SK-N-SH (cell line): ENCODE data around the gene CDH18. TPM values are rescaled to one million over a fixed set of nuclear protein-coding genes. Genes with fewer than 3 reads are reported as not detected.

Experiments
- CTCF ChIA-PET: fragments of 300-600, 350-600 bp; formaldehyde crosslinking; extraction: SDS; loops from one replicate; lab custom pipeline; 2021; lab: Yijun Ruan, JAX
- POLR2A ChIA-PET: fragments of 350-600 bp; sonication (Branson Sonifier 250); formaldehyde crosslinking; extraction: SDS; loops from one replicate; lab custom pipeline; 2020; ENCODE audit warnings: antibody characterized with exemption, inconsistent platforms; lab: Yijun Ruan, JAX
- DNase-seq: peaks from one replicate; pipeline ENCODE4 v3.0.0; 2012
- H2AFZ ChIP-seq: fragments of 200-600 bp; sonication (generic); 2 replicates; pipeline ENCODE4 v1.8.1; 2016; ENCODE audit warnings: antibody characterized with exemption, mild to moderate bottlenecking, low read depth
- H3F3A ChIP-seq: fragments of 200-600 bp; sonication (generic); replicated peaks from 2 replicates; pipeline ENCODE3; 2016; ENCODE audit warnings: antibody characterized with exemption, mild to moderate bottlenecking; ENCODE audit not compliant: insufficient read depth
- H3K27ac ChIP-seq, 2 experiments: fragments of 200-500 bp in 1 of 2; fragments of 200-600 bp in 1 of 2; sonication (Bioruptor generic) in 1 of 2; sonication (generic), shearing (Covaris generic) in 1 of 2; 2 replicates each; pipeline versions ENCODE4 v1.5.1 to v1.6.1; 2014 to 2016; ENCODE audit warnings: low read depth in 2 of 2, inconsistent platforms in 1 of 2, low read length in 1 of 2, mild to moderate bottlenecking in 1 of 2, mixed read lengths in 1 of 2
- H3K27me3 ChIP-seq: fragments of 200-600 bp; sonication (generic), shearing (Covaris generic); 2 replicates; pipeline ENCODE4 v1.6.1; 2016; ENCODE audit warnings: mixed run types; ENCODE audit not compliant: insufficient read depth
- H3K36me3 ChIP-seq, 2 experiments: fragments of 200-500 bp in 1 of 2; fragments of 200-600 bp in 1 of 2; sonication (Bioruptor generic) in 1 of 2; sonication (generic) in 1 of 2; replicated peaks in 1 of 2; 2 replicates each; pipeline versions ENCODE3 to v1.5.1; 2014 to 2016; ENCODE audit warnings: low read length in 1 of 2, mild to moderate bottlenecking in 1 of 2; ENCODE audit not compliant: insufficient read depth in 2 of 2, control insufficient read depth in 1 of 2
- H3K4me1 ChIP-seq, 2 experiments: fragments of 200-500 bp in 1 of 2; fragments of 200-600 bp in 1 of 2; sonication (Bioruptor generic) in 1 of 2; sonication (generic), shearing (Covaris generic) in 1 of 2; 2 replicates each; pipeline versions ENCODE4 v1.5.1 to v1.6.1; 2014 to 2016; ENCODE audit warnings: low read depth in 1 of 2, low read length in 1 of 2, mixed run types in 1 of 2; ENCODE audit not compliant: insufficient read depth in 2 of 2, control insufficient read depth in 1 of 2
- H3K4me2 ChIP-seq: fragments of 200-600 bp; sonication (generic), shearing (Covaris generic); 2 replicates; pipeline ENCODE4 v1.6.1; 2017; ENCODE audit warnings: mixed run types
- H3K4me3 ChIP-seq, 2 experiments: fragments of 200-500 bp in 1 of 2; fragments of 200-600 bp in 1 of 2; sonication (Bioruptor generic) in 1 of 2; sonication (generic), shearing (Covaris generic) in 1 of 2; 2 replicates each; pipeline versions ENCODE4 v1.5.1 to v1.8.1; 2014 to 2016; ENCODE audit warnings: low read depth in 2 of 2, inconsistent platforms in 1 of 2, low read length in 1 of 2, mild to moderate bottlenecking in 1 of 2, mixed read lengths in 1 of 2, moderate library complexity in 1 of 2
- H3K79me2 ChIP-seq: fragments of 200-600 bp; sonication (generic); 2 replicates; pipeline ENCODE4 v1.8.1; 2017; ENCODE audit warnings: mild to moderate bottlenecking; ENCODE audit not compliant: insufficient read depth
- H3K9ac ChIP-seq: fragments of 200-600 bp; sonication (generic); 2 replicates; pipeline ENCODE4 v1.6.1; 2017; ENCODE audit warnings: mixed run types
- H3K9me2 ChIP-seq: fragments of 200-600 bp; sonication (generic); 2 replicates; pipeline ENCODE4 v1.6.1; 2017; ENCODE audit warnings: mixed run types
- H3K9me3 ChIP-seq: fragments of 200-600 bp; sonication (generic); 2 replicates; pipeline ENCODE4 v1.6.1; 2017; ENCODE audit warnings: mixed run types, mild to moderate bottlenecking, moderate library complexity
- H4K20me1 ChIP-seq: fragments of 200-600 bp; sonication (generic); 2 replicates; pipeline ENCODE4 v1.6.1; 2017; ENCODE audit warnings: mild to moderate bottlenecking, mixed run types; ENCODE audit not compliant: insufficient read depth
- CTCF ChIP-seq: fragments of 200-600 bp; sonication (generic); IDR thresholded peaks from 2 replicates; pipeline ENCODE4 v1.6.1; 2017; ENCODE audit warnings: antibody characterized with exemption, mild to moderate bottlenecking, moderate library complexity
- EZH2phosphoT487 ChIP-seq: fragments of 200-600 bp; sonication (generic); IDR thresholded peaks from 2 replicates; pipeline ENCODE4 v1.6.1; 2017; ENCODE audit warnings: low read depth, mixed run types, mild to moderate bottlenecking, antibody characterized with exemption, moderate library complexity, borderline replicate concordance
- FOSL2 ChIP-seq: IDR thresholded peaks from 2 replicates; pipeline ENCODE4 v1.4.0; 2012; ENCODE audit warnings: low read depth, mild to moderate bottlenecking, moderate library complexity, borderline replicate concordance
- FOXJ3 ChIP-seq: sonication (generic); formaldehyde crosslinking; IDR thresholded peaks from 2 replicates; pipeline ENCODE4 v1.5.1; 2020; ENCODE audit warnings: mild to moderate bottlenecking, missing genetic modification reagents
- GABPA ChIP-seq: IDR thresholded peaks from 2 replicates; pipeline ENCODE4 v1.4.0; 2012; ENCODE audit warnings: low read depth, mild to moderate bottlenecking
- MXI1 ChIP-seq: IDR thresholded peaks from 2 replicates; pipeline ENCODE4 v1.6.1; 2012; ENCODE audit warnings: mild to moderate bottlenecking, low read depth, low read length, improper control_type of control experiment
- NFIC ChIP-seq: IDR thresholded peaks from 2 replicates; pipeline ENCODE4 v1.4.0; 2012; ENCODE audit warnings: borderline replicate concordance
- NRF1 ChIP-seq: IDR thresholded peaks from 2 replicates; pipeline ENCODE4 v1.6.1; 2012; ENCODE audit warnings: low read depth, mild to moderate bottlenecking, low read length
- RAD21 ChIP-seq: IDR thresholded peaks from 2 replicates; pipeline ENCODE4 v1.6.1; 2012; ENCODE audit warnings: mild to moderate bottlenecking, low read length
- RCOR1 ChIP-seq: fragments of 150-350 bp; IDR thresholded peaks from 2 replicates; pipeline ENCODE4 v1.6.1; 2017; ENCODE audit warnings: antibody characterized with exemption, low read length
- RFX5 ChIP-seq: IDR thresholded peaks from 2 replicates; pipeline ENCODE4 v1.6.1; 2012; ENCODE audit warnings: mild to moderate bottlenecking, improper control_type of control experiment, low read length
- RXRA ChIP-seq: IDR thresholded peaks from 2 replicates; pipeline ENCODE4 v1.4.0; 2012; ENCODE audit warnings: low read depth, mild to moderate bottlenecking, borderline replicate concordance
- SMC3 ChIP-seq: IDR thresholded peaks from 2 replicates; pipeline ENCODE4 v1.6.1; 2012; ENCODE audit warnings: low read depth, low read length, improper control_type of control experiment
- TAF1 ChIP-seq: IDR thresholded peaks from 2 replicates; pipeline ENCODE4 v1.6.1; 2012; ENCODE audit warnings: low read depth, mild to moderate bottlenecking, low read length, moderate library complexity, borderline replicate concordance
- USF1 ChIP-seq: IDR thresholded peaks from 2 replicates; pipeline ENCODE4 v1.4.0; 2012; ENCODE audit warnings: low read depth, borderline replicate concordance
- WGBS: methylation state at CpG from one replicate; pipeline ENCODE4 v1.1.6; 2017; ENCODE audit warnings: low lambda C conversion rate; 5-methylcytosine and 5-hydroxymethylcytosine counted together
- polyA plus RNA-seq, 3 experiments: library from polyadenylated mRNA; depleted of rRNA; stranded (reverse); fragments of >200 nt; gene quantifications; 2 replicates each; pipeline ENCODE4 v1.2.3, GENCODE V29; 2012
- TF ChIP-seq, protein P1 (sequence below): IDR thresholded peaks from 2 replicates; pipeline ENCODE4 v1.4.0; 2012; ENCODE audit warnings: low read depth, borderline replicate concordance
- TF ChIP-seq, protein P2 (sequence below): fragments of 150-350 bp; IDR thresholded peaks from 2 replicates; pipeline ENCODE4 v1.6.1; 2017; ENCODE audit warnings: antibody characterized with exemption, low read length, low read depth, borderline replicate concordance

CDH18 gene
- polyA plus RNA-seq, 1 of the 3 experiments (the other 2 are of a cell fraction) = 6.0 TPM

DNA sequence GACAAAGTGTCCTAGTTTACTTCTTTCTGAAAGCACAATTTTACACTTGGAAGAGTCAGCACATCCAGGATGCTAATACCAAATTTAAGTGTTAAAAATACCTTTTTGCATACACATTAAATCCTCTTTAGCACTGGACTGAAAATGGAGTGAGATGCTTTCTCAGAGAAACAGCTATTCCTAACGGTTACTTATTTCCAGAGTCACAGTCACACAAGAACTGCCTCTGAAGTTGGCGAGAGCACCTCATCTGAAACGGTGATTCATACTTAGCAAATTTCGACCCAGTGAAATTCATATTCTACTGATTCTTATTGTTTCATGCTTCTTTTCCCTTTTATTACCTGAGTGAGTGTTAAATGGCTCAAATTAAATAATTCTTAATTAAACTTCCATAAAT lies 12.2 kb downstream of the CDH18 start (continued):
- TF ChIP-seq SMC3 (no peak), RXRA (no peak)

DNA sequence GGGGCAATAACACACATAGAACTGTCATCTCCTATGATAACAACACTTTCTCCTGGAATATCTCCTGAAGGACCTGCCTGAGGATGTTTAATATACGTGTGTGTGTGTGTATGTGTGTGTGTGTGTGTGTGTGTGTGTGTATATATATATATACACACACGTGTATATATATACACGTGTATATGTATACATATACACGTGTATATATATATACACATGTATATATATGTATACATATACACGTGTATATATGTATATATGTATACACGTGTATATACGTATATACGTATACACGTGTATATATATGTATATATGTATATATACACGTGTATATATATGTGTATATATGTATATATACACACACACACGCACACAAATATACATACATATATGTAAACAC lies 27.5 kb downstream of the CDH18 start:
- Histone ChIP-seq H3K79me2 (no peaks in the 10 kb centered on the region; the same call in 1 of the 2 replicates), H3K9me2 (no peaks in the 10 kb centered on the region), H3K4me3 (no peak overlapping the region), H2AFZ (no peak overlapping the region), H3K9ac (no peak overlapping the region), H3F3A (no peaks in the 10 kb centered on the region), H3K9me3 (no peaks in the 10 kb centered on the region), H4K20me1 (no peaks in the 10 kb centered on the region), H3K36me3 (no peaks in the 10 kb centered on the region), H3K27me3 (no peaks in the 10 kb centered on the region), H3K27ac (no peak overlapping the region), H3K4me2 (no peak overlapping the region), H3K4me1 (no peaks in the 10 kb centered on the region; a peak in 1 of 4 replicates)
- DNase-seq = no peak
- 45% methylated on average over 11 of the region's 11 CpGs for WGBS
- ChIA-PET POLR2A (no interaction called here), CTCF (interaction anchor here (0.6 kb wide), 2 partner anchors 11 to 64 kb away, joined by 3 read pairs; no protein-coding TSS in a partner anchor)
- TF ChIP-seq RXRA (no peak), RFX5 (no peak), FOXJ3 (CRISPR knock-in tag) (no peak), RAD21 (no peak), EZH2phosphoT487 (no peak), CTCF (no peak), GABPA (no peak), NFIC (no peak), TAF1 (no peak), RCOR1 (no peak), MXI1 (no peak)

DNA sequence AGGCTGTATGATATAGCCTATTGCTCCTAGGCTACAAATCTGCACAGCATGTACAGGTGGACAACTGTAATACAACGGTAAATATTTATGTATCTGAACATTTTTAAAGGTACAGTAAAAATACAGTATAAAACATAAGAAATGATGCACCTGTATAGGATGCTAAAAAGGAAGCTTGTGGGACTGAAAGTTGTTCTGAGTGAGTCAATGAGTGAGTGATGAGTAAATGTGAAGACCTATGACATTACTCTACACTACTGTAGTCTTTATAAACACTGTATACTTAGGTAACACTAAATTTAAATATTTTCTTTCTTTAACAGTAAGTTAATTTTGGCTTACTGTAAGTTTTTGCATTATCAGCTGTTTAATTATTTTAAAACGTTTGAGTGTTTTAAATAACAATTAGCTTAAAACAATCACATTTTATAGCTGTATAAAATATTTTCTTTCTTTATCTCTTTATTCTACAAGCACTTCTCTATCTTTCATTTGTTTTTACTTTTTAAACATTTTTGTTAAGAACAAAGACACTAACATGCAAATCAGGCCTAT lies 28.1 kb downstream of the CDH18 start:
- WGBS = 32% methylated on average over 2 of the region's 2 CpGs
- CTCF ChIA-PET = interaction anchor here (0.6 kb wide), 2 partner anchors 11 to 64 kb away, joined by 3 read pairs; no protein-coding TSS in a partner anchor
- H3K27ac ChIP-seq = no peak overlapping the region
- TF ChIP-seq, protein P1, sequence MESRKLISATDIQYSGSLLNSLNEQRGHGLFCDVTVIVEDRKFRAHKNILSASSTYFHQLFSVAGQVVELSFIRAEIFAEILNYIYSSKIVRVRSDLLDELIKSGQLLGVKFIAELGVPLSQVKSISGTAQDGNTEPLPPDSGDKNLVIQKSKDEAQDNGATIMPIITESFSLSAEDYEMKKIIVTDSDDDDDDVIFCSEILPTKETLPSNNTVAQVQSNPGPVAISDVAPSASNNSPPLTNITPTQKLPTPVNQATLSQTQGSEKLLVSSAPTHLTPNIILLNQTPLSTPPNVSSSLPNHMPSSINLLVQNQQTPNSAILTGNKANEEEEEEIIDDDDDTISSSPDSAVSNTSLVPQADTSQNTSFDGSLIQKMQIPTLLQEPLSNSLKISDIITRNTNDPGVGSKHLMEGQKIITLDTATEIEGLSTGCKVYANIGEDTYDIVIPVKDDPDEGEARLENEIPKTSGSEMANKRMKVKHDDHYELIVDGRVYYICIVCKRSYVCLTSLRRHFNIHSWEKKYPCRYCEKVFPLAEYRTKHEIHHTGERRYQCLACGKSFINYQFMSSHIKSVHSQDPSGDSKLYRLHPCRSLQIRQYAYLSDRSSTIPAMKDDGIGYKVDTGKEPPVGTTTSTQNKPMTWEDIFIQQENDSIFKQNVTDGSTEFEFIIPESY = no peak
- no peak for TF ChIP-seq FOXJ3 (CRISPR knock-in tag)
- no peak for TF ChIP-seq CTCF
- no peak for TF ChIP-seq NRF1
- TF ChIP-seq FOSL2 = no peak
- TF ChIP-seq USF1 = no peak
- no peak for TF ChIP-seq TAF1
- no peak for TF ChIP-seq NFIC
- TF ChIP-seq, protein P2, sequence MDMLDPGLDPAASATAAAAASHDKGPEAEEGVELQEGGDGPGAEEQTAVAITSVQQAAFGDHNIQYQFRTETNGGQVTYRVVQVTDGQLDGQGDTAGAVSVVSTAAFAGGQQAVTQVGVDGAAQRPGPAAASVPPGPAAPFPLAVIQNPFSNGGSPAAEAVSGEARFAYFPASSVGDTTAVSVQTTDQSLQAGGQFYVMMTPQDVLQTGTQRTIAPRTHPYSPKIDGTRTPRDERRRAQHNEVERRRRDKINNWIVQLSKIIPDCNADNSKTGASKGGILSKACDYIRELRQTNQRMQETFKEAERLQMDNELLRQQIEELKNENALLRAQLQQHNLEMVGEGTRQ = no peak
- TF ChIP-seq MXI1 = no peak

More for the DNA sequence above, 28.1 kb downstream of the CDH18 start:
- H3K36me3 ChIP-seq = no peaks in the 10 kb centered on the region
- H3K9ac ChIP-seq = no peak overlapping the region
- no peaks in the 10 kb centered on the region for H3F3A ChIP-seq
- H3K79me2 ChIP-seq = no peaks in the 10 kb centered on the region; the same call in 1 of the 2 replicates
- H3K9me3 ChIP-seq = no peaks in the 10 kb centered on the region
- no peaks in the 10 kb centered on the region; a peak in 1 of 4 replicates for H3K4me1 ChIP-seq
- no peak for DNase-seq
- H3K27me3 ChIP-seq = no peaks in the 10 kb centered on the region
- no peak overlapping the region for H3K4me2 ChIP-seq
- POLR2A ChIA-PET = no interaction called here
- no peak overlapping the region for H2AFZ ChIP-seq
- no peaks in the 10 kb centered on the region for H4K20me1 ChIP-seq
- H3K9me2 ChIP-seq = no peaks in the 10 kb centered on the region
- no peak overlapping the region for H3K4me3 ChIP-seq
